ENCODE results near the gene PTPN2.
"Not testable (repeated sequence)": the region's sequence is repeated elsewhere in the genome, so short reads cannot be mapped to it uniquely, and the experiment has no call there.

Gene PTPN2

GRCh38 chr18:12883684-12884405 is at the start of gene PTPN2:
PTPN2 (minus strand) TSS chr18:12884237; CDS start chr18:12884141, 96 bp downstream.
- peak; percentile 83 to 87 for DNase-seq

GRCh38 chr18:12933327-12933726 is 49.3 kb upstream of the PTPN2 start:
- DNase-seq = no peak

- no peak for DNase-seq
Observed at GRCh38 chr18:12930908-12931307, 46.9 kb upstream of the PTPN2 start.

- no peak for DNase-seq
Observed at GRCh38 chr18:12930376-12930775, 46.3 kb upstream of the PTPN2 start.

- DNase-seq = no peak
Observed at GRCh38 chr18:12929477-12930083, 45.5 kb upstream of the PTPN2 start.

GRCh38 chr18:12928641-12929040 is 44.6 kb upstream of the PTPN2 start:
- DNase-seq = no peak

GRCh38 chr18:12928206-12928605 is 44.2 kb upstream of the PTPN2 start:
- DNase-seq = no peak

- DNase-seq = no peak
Observed at GRCh38 chr18:12924616-12925015, 40.6 kb upstream of the PTPN2 start.

GRCh38 chr18:12922266-12922665 is 38.2 kb upstream of the PTPN2 start:
- no peak for DNase-seq

- DNase-seq = no peak
Observed at GRCh38 chr18:12921178-12921577, 37.1 kb upstream of the PTPN2 start.

- no peak for DNase-seq
Observed at GRCh38 chr18:12911929-12912703, 28.1 kb upstream of the PTPN2 start.

- DNase-seq = no peak
Observed at GRCh38 chr18:12911025-12911928, 27.2 kb upstream of the PTPN2 start.

GRCh38 chr18:12908706-12909105 is 24.7 kb upstream of the PTPN2 start:
- DNase-seq = no peak

GRCh38 chr18:12907258-12907925 is 23.4 kb upstream of the PTPN2 start:
- DNase-seq = no peak

- no peak for DNase-seq
Observed at GRCh38 chr18:12906773-12907172, 22.7 kb upstream of the PTPN2 start.

- DNase-seq = no peak
Observed at GRCh38 chr18:12906119-12906518, 22.1 kb upstream of the PTPN2 start.

- DNase-seq = no peak
Observed at GRCh38 chr18:12904012-12904516, 20.0 kb upstream of the PTPN2 start.

- not testable (repeated sequence) for DNase-seq
Observed at GRCh38 chr18:12901208-12901607, 17.2 kb upstream of the PTPN2 start.

- not testable (repeated sequence) for DNase-seq
Observed at GRCh38 chr18:12896784-12897333, 12.8 kb upstream of the PTPN2 start.

- no peak for DNase-seq
Observed at GRCh38 chr18:12895626-12896025, 11.6 kb upstream of the PTPN2 start.

- no peak for DNase-seq
Observed at GRCh38 chr18:12895014-12895413, 11.0 kb upstream of the PTPN2 start.

- no peak for DNase-seq
Observed at GRCh38 chr18:12891561-12891960, 7.5 kb upstream of the PTPN2 start.

Data from NCI-H526 (cell line).